GM12878 (cell line): ENCODE data around the gene ANKRD34A. TPM values are rescaled to one million over a fixed set of nuclear protein-coding genes. Genes with fewer than 3 reads are reported as not detected.

Experiments
- CBX3 ChIP-seq: fragments of 200-600 bp; sonication (generic); IDR thresholded peaks from 2 replicates; pipeline ENCODE4 v1.6.1; 2016; ENCODE audit warnings: low read depth, borderline replicate concordance
- CEBPB ChIP-seq, 2 experiments: fragments of 150-350 bp in 1 of 2; IDR thresholded peaks; 2 replicates each; pipeline ENCODE4 v1.6.1; 2012 to 2014; ENCODE audit warnings: low read depth in 2 of 2, low read length in 2 of 2, borderline replicate concordance in 1 of 2, inconsistent platforms in 1 of 2
- CHD4 ChIP-seq: fragments of 200-600 bp; sonication (generic); IDR thresholded peaks from 2 replicates; pipeline ENCODE4 v1.6.1; 2016; ENCODE audit warnings: mild to moderate bottlenecking
- EGR1 ChIP-seq, 2 experiments: IDR thresholded peaks; 1 replicate in 1 of 2; 2 replicates in 1 of 2; pipeline ENCODE4 v1.6.1; 2011 to 2012; ENCODE audit warnings: low read depth in 2 of 2, low read length in 2 of 2, borderline replicate concordance in 1 of 2, mild to moderate bottlenecking in 1 of 2, moderate library complexity in 1 of 2
- GATAD2B ChIP-seq: fragments of 450-650 bp; conservative IDR thresholded peaks from 2 replicates; pipeline ENCODE4 v1.6.1; 2017; ENCODE audit warnings: low read depth, mild to moderate bottlenecking, moderate library complexity
- HDAC6 ChIP-seq: fragments of 200-600 bp; sonication (generic); IDR thresholded peaks from one replicate; pipeline ENCODE4 v1.8.0; 2017; ENCODE audit warnings: antibody characterized with exemption; ENCODE audit not compliant: unreplicated experiment
- HDGF ChIP-seq: fragments of 450-650 bp; IDR thresholded peaks from 2 replicates; pipeline ENCODE4 v1.6.1; 2016; ENCODE audit warnings: antibody characterized with exemption
- NFYB ChIP-seq: IDR thresholded peaks from 2 replicates; pipeline ENCODE4 v1.6.1; 2011; ENCODE audit warnings: low read depth, mild to moderate bottlenecking, low read length, improper control_type of control experiment, moderate library complexity; ENCODE audit not compliant: insufficient read depth
- NR2C2 ChIP-seq: IDR thresholded peaks from 2 replicates; pipeline ENCODE4 v1.6.1; 2011; ENCODE audit warnings: borderline replicate concordance, low read depth; ENCODE audit not compliant: control insufficient read depth, insufficient read length
- NR2F1 ChIP-seq: fragments of 450-650 bp; conservative IDR thresholded peaks from 2 replicates; pipeline ENCODE4 v1.6.1; 2017; ENCODE audit warnings: mild to moderate bottlenecking
- RAD51 ChIP-seq: fragments of 450-650 bp; IDR thresholded peaks from 2 replicates; pipeline ENCODE4 v1.6.1; 2016; ENCODE audit warnings: moderate library complexity, mild to moderate bottlenecking, inconsistent platforms
- RCOR1 ChIP-seq: conservative IDR thresholded peaks from 2 replicates; pipeline ENCODE4 v1.6.1; 2012; ENCODE audit warnings: low read depth, low read length, improper control_type of control experiment
- RELA ChIP-seq: fragments of 450-650 bp; IDR thresholded peaks from 2 replicates; pipeline ENCODE4 v1.8.0; 2014; ENCODE audit warnings: borderline replicate concordance; ENCODE audit not compliant: partially characterized antibody
- SMAD1 ChIP-seq: fragments of 450-650 bp; IDR thresholded peaks from 2 replicates; pipeline ENCODE4 v1.6.1; 2018; ENCODE audit warnings: mild to moderate bottlenecking, low read depth; ENCODE audit not compliant: partially characterized antibody
- SMARCA5 ChIP-seq: fragments of 450-650 bp; IDR thresholded peaks from 2 replicates; pipeline ENCODE4 v1.6.1; 2017; ENCODE audit warnings: mild to moderate bottlenecking
- SMC3 ChIP-seq: IDR thresholded peaks from 2 replicates; pipeline ENCODE4 v1.6.1; 2011; ENCODE audit warnings: low read length, improper control_type of control experiment, borderline replicate concordance
- SP1 ChIP-seq: IDR thresholded peaks from one replicate; pipeline ENCODE4 v1.6.1; 2011; ENCODE audit warnings: low read depth, low read length
- YBX1 ChIP-seq: fragments of 450-650 bp; IDR thresholded peaks from 2 replicates; pipeline ENCODE4 v1.6.1; 2016; ENCODE audit warnings: antibody characterized with exemption
- ZNF207 ChIP-seq: fragments of 450-650 bp; IDR thresholded peaks from 2 replicates; pipeline ENCODE4 v1.6.1; 2014; ENCODE audit warnings: antibody characterized with exemption, mild to moderate bottlenecking, borderline replicate concordance
- ZNF384 ChIP-seq: IDR thresholded peaks from 2 replicates; pipeline ENCODE4 v1.6.1; 2012; ENCODE audit warnings: low read depth, mild to moderate bottlenecking, low read length, improper control_type of control experiment, borderline replicate concordance
- polyA plus RNA-seq, 11 experiments: library from polyadenylated mRNA; depleted of rRNA in 4 of 11; unstranded in 6 of 11; stranded (reverse) in 5 of 11; fragments of >200 nt; fragmentation: Nextera tagmentation in 4 of 11; fragmentation: Illumina TruSeq in 1 of 11; extraction: Ambion mirVana in 4 of 11; extraction: Trizol in 1 of 11; gene quantifications; 1 replicate in 1 of 11; 2 replicates in 10 of 11; pipeline versions ENCODE4 v1.2.1 to v1.2.3, GENCODE V29; 2011 to 2016; ENCODE audit warnings: inconsistent platforms in 2 of 11, missing spikeins in 2 of 11, low read depth in 1 of 11
- total RNA-seq, 4 experiments: library from RNA; depleted of rRNA in 3 of 4; stranded (reverse); fragments of >200 nt in 3 of 4; fragmentation: Illumina TruSeq in 1 of 4; extraction: Trizol in 1 of 4; gene quantifications; 2 replicates each; pipeline versions ENCODE4 v1.2.1 to v1.2.3, GENCODE V29; 2013 to 2021
- TF ChIP-seq, protein P1 (sequence below): IDR thresholded peaks from 2 replicates; pipeline ENCODE4 v1.6.1; 2012; ENCODE audit warnings: low read length, inconsistent platforms
- TF ChIP-seq, protein P2 (sequence below): IDR thresholded peaks from 2 replicates; pipeline ENCODE4 v1.6.1; 2011; ENCODE audit warnings: low read depth, low read length, improper control_type of control experiment, borderline replicate concordance
- TF ChIP-seq, protein P3 (sequence below): IDR thresholded peaks from 2 replicates; pipeline ENCODE4 v1.6.1; 2012; ENCODE audit warnings: low read depth, low read length, improper control_type of control experiment
- TF ChIP-seq, protein P4 (sequence below): fragments of 450-650 bp; IDR thresholded peaks from 2 replicates; pipeline ENCODE4 v1.6.1; 2016; ENCODE audit warnings: mild to moderate bottlenecking
- TF ChIP-seq, protein P5 (sequence below): IDR thresholded peaks from 2 replicates; pipeline ENCODE4 v1.6.1; 2011; ENCODE audit warnings: low read depth, mild to moderate bottlenecking, low read length, moderate library complexity, borderline replicate concordance; ENCODE audit errors: extremely low read depth

The ANKRD34A gene
- total and polyA plus RNA-seq, 10 of the 15 experiments (the other 5 are each of a cell fraction or from before 2014, with no cell fraction given) = 0.40 to 3.5 (median 1.6) TPM

DNA sequence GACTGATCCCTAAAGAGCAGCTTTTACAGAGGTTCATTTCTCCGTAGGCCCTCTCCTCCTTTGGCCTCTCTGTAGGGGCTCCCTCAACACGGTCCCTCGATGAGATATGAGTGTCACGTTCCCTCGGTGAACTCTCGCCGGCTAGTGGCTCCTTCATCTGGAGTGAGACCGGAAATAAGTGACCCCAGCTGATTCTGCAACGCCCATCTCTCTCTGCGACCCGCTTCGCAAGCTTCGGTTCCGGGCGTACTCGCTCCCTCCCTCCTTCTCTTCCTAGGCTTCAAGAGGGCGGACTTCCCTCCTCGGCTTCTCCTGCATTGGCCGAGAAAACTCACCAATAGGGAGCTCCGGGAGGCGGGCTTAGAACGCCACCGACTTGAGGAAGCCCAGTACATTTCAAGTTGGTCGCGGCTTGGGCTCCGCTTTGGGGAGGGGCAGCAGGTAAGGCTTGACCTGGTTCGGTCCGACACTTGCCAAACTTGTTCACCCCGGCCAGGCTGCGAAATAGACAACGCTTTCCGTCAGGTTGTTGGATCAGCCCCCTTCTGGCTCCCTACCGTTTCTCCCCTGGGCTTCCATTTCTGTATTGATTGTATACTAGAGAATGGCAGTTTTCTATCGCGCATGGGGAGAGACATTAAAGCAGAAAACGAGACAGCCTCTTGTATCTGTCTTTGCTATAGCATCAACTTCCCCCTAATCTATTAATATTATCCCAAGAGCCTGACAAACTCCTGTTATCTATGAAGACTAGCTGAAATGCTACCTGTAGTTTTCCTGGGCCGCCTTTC lies at the start of gene ANKRD34A, which contains the start of gene POLR3GL (continued):
- TF ChIP-seq NR2F1 = no peak
- TF ChIP-seq, protein P1, sequence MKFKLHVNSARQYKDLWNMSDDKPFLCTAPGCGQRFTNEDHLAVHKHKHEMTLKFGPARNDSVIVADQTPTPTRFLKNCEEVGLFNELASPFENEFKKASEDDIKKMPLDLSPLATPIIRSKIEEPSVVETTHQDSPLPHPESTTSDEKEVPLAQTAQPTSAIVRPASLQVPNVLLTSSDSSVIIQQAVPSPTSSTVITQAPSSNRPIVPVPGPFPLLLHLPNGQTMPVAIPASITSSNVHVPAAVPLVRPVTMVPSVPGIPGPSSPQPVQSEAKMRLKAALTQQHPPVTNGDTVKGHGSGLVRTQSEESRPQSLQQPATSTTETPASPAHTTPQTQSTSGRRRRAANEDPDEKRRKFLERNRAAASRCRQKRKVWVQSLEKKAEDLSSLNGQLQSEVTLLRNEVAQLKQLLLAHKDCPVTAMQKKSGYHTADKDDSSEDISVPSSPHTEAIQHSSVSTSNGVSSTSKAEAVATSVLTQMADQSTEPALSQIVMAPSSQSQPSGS = no peak
- TF ChIP-seq CBX3 = no peak
- TF ChIP-seq, protein P2, sequence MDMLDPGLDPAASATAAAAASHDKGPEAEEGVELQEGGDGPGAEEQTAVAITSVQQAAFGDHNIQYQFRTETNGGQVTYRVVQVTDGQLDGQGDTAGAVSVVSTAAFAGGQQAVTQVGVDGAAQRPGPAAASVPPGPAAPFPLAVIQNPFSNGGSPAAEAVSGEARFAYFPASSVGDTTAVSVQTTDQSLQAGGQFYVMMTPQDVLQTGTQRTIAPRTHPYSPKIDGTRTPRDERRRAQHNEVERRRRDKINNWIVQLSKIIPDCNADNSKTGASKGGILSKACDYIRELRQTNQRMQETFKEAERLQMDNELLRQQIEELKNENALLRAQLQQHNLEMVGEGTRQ = no peak
- TF ChIP-seq EGR1 (IDR thresholded peaks at IDR 0.05; ENCODE audit: borderline replicate concordance in 1 of 2, low read depth in 2 of 2, low read length in 2 of 2) = peak in 1 of 2 experiments; percentile 11; a peak in 1 of 3 replicates
- TF ChIP-seq GATAD2B = no peak
- TF ChIP-seq SMARCA5 = no peak
- peak; percentile 90 for TF ChIP-seq HDGF
- TF ChIP-seq, protein P3, sequence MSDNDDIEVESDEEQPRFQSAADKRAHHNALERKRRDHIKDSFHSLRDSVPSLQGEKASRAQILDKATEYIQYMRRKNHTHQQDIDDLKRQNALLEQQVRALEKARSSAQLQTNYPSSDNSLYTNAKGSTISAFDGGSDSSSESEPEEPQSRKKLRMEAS = no peak
- no peak for TF ChIP-seq ZNF384
- TF ChIP-seq CEBPB (IDR thresholded peaks at IDR 0.05; ENCODE audit: borderline replicate concordance in 1 of 2, low read depth in 2 of 2, low read length in 2 of 2) = no peak
- no peak for TF ChIP-seq RELA
- peak; percentile 97 for TF ChIP-seq NFYB
- TF ChIP-seq RCOR1 = no peak
- peak; percentile 41 for TF ChIP-seq SMAD1
- no peak for TF ChIP-seq RAD51
- TF ChIP-seq NR2C2 = no peak
- TF ChIP-seq SMC3 = no peak
- TF ChIP-seq, protein P4, sequence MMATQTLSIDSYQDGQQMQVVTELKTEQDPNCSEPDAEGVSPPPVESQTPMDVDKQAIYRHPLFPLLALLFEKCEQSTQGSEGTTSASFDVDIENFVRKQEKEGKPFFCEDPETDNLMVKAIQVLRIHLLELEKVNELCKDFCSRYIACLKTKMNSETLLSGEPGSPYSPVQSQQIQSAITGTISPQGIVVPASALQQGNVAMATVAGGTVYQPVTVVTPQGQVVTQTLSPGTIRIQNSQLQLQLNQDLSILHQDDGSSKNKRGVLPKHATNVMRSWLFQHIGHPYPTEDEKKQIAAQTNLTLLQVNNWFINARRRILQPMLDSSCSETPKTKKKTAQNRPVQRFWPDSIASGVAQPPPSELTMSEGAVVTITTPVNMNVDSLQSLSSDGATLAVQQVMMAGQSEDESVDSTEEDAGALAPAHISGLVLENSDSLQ = no peak
- TF ChIP-seq, protein P5, sequence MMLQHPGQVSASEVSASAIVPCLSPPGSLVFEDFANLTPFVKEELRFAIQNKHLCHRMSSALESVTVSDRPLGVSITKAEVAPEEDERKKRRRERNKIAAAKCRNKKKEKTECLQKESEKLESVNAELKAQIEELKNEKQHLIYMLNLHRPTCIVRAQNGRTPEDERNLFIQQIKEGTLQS = no peak
- no peak for TF ChIP-seq ZNF207
- no peak for TF ChIP-seq YBX1
- TF ChIP-seq HDAC6 = no peak
- TF ChIP-seq CHD4 = no peak
- peak; percentile 75 for TF ChIP-seq SP1
